Measurements from ENCODE around the gene LPAR3. TPM values are rescaled to one million over a fixed set of nuclear protein-coding genes. Genes with fewer than 3 reads are reported as not detected.
A peak's percentile ranks its signal among the peaks of the same experiment; 100 is the strongest.

The LPAR3 gene
- total RNA-seq, 4 donors from 2014 or later: 2.2 to 23.6 (median 13.5) TPM; not detected in 1

DNA sequence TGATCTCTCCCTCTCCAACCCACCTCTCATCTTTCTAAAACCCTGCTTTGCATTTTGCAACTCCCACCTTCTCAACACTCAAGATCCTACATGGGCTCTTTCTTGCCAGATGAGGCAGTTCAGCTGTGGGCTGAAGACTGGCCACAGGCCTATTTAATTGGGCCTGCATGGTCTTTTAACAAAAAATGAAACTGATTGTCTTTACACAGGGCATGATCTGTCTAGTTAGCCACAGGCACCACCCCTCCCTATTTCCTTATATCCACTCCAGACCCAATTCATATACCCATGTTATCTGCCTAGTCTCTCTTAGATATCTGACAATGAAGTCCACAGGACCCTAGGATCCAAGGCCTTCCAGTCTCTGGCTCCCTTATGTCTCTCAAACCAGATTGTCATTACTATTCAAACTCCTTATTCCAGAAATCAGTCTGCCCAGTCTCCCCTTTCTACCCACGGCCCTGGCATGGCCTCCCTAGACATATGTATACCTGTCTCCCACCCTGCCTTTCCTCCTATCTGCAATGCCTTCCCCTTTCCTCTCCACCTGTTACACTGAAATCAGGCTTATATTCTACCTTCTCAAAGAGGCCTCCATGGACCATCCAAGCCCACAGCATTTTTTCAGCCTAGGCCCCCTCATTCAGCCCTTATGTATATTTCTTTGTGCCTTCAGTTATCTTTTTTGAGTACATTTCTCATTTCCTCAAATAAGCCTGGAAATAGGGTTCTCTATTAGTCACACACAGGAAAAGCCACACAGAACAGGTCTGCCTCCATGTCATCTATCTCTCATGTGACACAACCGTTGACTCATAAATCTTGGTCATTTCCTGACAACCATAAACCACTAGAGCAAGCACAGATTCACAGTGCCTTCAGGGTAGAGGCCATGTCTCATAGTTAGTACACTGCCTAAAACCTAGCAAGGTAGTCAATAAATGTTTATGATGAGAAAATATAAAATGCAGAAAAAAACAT lies 39.0 kb downstream of the LPAR3 start:
- intact Hi-C loops (cut with DNase I; ENCODE audit: low total_unique reads): no loop called here
- no peak for TF ChIP-seq POLR2A (IDR thresholded peaks at IDR 0.05)
- TF ChIP-seq, protein P1, sequence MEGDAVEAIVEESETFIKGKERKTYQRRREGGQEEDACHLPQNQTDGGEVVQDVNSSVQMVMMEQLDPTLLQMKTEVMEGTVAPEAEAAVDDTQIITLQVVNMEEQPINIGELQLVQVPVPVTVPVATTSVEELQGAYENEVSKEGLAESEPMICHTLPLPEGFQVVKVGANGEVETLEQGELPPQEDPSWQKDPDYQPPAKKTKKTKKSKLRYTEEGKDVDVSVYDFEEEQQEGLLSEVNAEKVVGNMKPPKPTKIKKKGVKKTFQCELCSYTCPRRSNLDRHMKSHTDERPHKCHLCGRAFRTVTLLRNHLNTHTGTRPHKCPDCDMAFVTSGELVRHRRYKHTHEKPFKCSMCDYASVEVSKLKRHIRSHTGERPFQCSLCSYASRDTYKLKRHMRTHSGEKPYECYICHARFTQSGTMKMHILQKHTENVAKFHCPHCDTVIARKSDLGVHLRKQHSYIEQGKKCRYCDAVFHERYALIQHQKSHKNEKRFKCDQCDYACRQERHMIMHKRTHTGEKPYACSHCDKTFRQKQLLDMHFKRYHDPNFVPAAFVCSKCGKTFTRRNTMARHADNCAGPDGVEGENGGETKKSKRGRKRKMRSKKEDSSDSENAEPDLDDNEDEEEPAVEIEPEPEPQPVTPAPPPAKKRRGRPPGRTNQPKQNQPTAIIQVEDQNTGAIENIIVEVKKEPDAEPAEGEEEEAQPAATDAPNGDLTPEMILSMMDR (IDR thresholded peaks at IDR 0.05): no peak
- DNase-seq: no peak
- H3K4me1 ChIP-seq: no peaks in the 10 kb centered on the region
- H3K9me3 ChIP-seq: no peaks in the 10 kb centered on the region
- H3K4me3 ChIP-seq: no peak overlapping the region
- H3K27me3 ChIP-seq: no peaks in the 10 kb centered on the region
- H3K36me3 ChIP-seq: no peaks in the 10 kb centered on the region
- H3K27ac ChIP-seq: no peak overlapping the region

DNA sequence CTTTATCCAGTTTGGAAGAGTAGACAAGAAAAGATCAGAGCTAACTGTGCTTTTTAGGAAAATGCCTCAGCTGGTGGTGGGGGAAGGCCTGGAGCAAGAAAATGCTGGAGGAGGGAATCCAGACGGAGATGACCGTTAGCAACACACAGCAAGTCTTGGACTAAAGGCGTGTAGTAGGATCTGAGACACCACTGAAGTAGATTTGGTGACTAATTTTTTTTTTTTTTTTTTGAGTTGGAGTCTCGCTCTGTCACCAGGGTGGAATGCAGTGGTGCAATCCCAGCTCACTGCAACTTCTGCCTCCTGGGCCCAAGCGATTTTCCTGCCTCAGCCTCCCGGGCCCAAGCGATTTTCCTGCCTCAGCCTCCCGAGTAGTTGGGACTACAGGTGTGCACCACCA lies 41.2 kb downstream of the LPAR3 start:
- H3K4me1 ChIP-seq: no peaks in the 10 kb centered on the region
- no peak for DNase-seq
- H3K27me3 ChIP-seq: no peaks in the 10 kb centered on the region
- intact Hi-C loops (cut with DNase I; ENCODE audit: low total_unique reads): no loop called here
- H3K4me3 ChIP-seq: no peak overlapping the region
- H3K36me3 ChIP-seq: no peaks in the 10 kb centered on the region
- H3K9me3 ChIP-seq: no peaks in the 10 kb centered on the region
- H3K27ac ChIP-seq: no peak overlapping the region
- TF ChIP-seq, protein P1 (IDR thresholded peaks at IDR 0.05): no peak
- no peak for TF ChIP-seq POLR2A (IDR thresholded peaks at IDR 0.05)

DNA sequence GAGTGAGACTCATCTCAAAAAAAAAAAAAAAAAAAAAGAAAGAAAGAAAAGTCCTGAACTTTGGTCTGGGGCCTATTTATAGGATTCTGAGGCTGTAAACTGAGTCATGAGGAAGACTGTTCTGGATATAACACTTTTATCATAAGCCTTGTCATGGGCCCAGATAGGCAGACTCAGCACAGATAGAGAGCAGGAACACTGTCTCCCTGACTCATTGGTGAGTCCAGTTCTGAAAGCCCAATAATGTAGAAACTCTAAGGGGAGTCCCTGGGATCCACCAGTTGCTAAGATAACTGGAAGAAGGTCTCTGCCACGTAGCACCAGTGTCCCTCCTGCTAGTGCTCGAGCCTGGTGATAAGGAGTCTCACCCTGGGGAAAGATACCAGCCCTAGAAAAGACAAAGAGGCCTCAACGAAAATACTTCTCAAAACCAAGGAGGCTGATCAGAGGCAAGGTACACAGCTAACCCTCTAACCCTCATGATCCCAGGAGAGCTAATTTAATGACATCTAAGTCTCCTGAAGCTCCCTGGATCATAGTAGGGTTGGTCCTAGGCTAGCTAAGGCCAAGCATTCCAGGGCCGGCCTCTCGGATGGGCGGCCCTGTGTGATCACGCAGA lies 43.5 kb downstream of the LPAR3 start:
- Histone ChIP-seq H3K9me3 (no peaks in the 10 kb centered on the region), H3K27me3 (no peaks in the 10 kb centered on the region), H3K4me1 (no peaks in the 10 kb centered on the region), H3K4me3 (no peak overlapping the region), H3K36me3 (no peaks in the 10 kb centered on the region), H3K27ac (no peak overlapping the region)
- TF ChIP-seq POLR2A (IDR thresholded peaks at IDR 0.05): no peak
- TF ChIP-seq, protein P1 (IDR thresholded peaks at IDR 0.05): no peak
- no peak for DNase-seq
- intact Hi-C loops (cut with DNase I; ENCODE audit: low total_unique reads): no loop called here

DNA sequence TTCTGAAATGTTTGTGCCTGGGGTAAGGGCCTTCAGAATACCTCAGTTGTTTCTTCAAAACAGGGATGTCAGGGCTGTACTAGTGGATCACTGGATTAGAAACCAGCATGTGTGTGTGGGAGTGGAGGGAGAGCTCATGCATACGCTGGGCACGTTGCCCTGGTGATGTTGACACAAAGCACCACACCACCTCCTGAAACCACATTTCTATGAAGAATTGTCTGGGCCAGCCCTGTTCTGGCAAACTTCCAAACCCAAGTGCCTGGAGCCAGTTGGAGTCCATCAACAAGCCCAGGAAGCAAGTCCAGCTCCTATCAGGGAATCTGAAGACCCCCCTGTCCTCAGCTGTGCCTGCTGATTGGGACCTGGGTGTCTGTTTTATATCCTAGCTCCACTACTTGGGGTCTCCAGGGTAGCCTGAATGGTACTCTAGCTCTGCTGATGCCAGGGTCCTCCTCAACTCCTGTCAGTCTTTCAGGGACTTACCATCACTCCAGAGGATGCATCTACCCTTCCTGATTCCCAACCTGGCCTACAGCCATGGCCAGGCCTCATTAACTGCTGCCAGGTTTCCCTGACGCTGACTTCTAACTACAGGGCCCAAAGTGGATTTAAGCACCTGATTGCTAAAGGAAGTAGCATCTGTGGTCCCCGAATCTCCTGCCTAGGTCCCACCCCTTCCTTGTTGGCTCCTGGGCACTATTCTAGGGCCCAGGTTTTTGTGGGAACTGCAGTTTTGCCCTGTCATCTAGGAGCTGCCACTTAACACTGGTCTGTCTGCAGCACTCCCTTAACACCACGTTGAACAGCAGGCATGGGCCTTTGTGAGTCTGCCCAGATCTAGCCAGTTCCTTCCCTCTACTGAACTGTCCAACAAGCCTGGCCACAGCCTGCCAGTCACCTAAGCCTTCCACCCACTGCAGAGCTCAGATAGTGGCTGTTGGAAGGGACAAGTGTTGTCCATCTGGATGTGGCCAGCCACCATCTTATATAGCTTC lies 45.5 kb downstream of the LPAR3 start:
- Histone ChIP-seq H3K4me3 (no peak overlapping the region), H3K27ac (peak overlapping the region in 1 of 2 donors; percentile 49)
- intact Hi-C loops (cut with DNase I; ENCODE audit: low total_unique reads): no loop called here

More for the DNA sequence above, 45.5 kb downstream of the LPAR3 start:
- peak; percentile 55 to 70 for DNase-seq
- no peaks in the 10 kb centered on the region for H3K4me1 ChIP-seq
- H3K36me3 ChIP-seq: no peaks in the 10 kb centered on the region
- TF ChIP-seq, protein P1 (IDR thresholded peaks at IDR 0.05): no peak
- no peak for TF ChIP-seq POLR2A (IDR thresholded peaks at IDR 0.05)
- no peaks in the 10 kb centered on the region for H3K27me3 ChIP-seq
- no peaks in the 10 kb centered on the region for H3K9me3 ChIP-seq
